GM18526 (cell line): ENCODE results near the gene SIPA1L3.
A peak's percentile ranks its signal among the peaks of the same experiment; 100 is the strongest.

ENCODE experiments used
- POLR2A ChIP-seq: IDR thresholded peaks from 3 replicates; pipeline ENCODE4 v1.6.1; 2011; ENCODE audit not compliant: insufficient read length; ENCODE audit errors: extremely low read depth

Gene SIPA1L3

DNA sequence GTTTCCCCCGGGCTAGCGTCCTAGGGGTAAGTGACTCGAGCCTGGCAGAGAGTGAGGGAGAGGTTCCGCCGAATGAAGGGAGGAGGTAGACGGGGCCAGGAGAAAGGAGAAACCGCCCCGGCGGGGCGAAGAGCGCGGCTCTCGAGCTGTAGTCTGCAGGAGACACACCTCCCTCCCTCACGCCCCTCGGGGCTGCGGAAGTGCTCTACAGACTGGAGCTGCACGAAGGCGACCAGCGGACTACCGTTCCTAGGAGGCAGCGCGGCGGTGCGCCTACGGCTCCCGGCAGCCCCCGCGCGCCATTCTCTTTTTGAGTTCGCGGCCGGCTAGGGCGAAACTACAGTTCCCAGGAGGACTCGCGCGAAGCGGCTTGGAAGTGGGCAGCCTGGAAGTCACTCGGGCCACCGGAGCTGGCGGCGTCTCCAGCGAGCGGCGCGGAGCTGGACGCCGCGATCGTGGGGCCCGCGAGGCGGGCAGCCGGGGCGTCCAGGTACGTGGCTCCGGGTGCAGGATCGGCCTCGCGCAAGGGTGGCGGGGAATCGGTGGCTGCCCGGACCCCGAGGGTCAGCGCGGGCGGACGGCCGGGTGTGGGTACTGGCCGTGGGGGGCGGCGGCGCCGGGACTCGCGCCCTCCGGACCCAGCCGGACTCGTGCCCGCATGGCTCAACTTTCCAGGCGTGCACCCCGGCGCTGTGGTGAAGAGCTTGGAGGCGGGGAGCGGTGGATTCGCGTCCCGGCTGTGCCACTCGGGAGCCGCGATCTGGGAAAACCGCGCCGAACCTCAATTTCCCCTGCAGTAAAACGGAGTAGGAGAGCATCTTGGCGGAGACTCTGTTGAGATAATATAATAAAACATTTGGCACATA lies at the start of gene SIPA1L3:
SIPA1L3 (plus strand) TSS at position 340 of the 866 bp plus-strand sequence. CDS start 174,358 bp downstream, outside the sequence.
- TF ChIP-seq POLR2A = peak; percentile 69

DNA sequence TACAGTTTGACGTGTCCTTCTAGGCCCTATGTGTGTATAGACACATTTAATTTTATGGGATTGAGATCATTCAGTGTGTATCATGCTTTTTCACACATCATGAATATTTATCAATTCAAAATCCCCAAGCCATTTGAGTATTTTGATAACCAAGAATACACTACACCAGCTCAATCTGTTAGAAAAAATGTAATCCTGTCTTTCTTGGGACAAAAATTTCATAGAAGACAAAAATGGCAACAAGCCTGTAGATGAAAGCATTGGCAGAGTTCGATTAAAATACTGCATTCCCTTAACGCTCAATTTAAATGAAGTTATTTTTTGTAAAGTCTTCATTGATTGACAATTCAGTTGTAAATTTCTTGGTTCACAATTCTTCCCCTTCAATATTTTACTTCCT lies 42.5 kb upstream of the SIPA1L3 start:
- TF ChIP-seq POLR2A = no peak

DNA sequence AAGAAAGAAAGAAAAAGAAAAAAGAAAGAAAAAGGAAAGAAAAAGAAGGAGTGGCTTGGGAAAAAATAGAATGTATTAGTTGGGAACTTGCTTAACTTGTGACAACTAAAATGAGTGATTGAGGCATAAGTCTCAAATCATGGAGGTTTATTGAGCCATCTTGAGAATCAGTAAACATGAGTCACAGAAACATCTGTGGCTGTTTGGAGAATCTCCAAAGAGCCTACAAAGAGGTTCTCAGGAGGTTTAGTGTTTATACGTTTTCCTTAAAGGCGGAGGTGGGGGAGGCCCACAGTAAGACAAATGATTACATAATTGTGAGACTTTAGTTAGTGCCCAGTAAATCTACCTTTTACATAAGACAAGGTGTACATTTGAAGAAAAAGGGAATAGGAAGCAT lies 39.2 kb upstream of the SIPA1L3 start:
- no peak for TF ChIP-seq POLR2A

DNA sequence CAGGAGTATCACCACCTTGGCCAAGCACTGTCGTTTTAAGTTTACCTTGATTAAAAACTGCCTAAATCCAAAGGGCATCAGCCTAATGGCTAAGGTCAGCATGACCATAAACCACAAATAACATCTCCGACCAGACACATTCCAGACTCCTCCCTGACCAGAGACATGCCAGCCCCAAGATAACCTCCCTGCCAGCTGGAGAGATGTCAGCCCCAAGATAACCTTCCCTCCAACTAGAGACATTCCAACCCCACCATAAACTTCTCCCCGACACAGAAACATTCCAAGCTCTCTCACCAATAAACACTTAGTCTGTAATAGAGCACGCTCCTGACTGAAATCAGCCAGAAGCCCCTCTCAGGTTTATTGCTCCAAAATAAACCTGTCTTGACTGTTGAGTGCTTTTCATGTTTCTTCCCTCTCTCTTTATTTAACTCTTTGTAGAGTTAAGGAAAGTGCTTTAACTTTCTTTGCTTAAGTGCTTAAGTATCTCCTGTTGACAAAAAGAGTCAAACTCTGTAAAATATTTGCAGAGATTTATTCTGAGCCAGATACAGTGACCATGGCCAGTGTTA lies 37.2 kb upstream of the SIPA1L3 start:
- no peak for TF ChIP-seq POLR2A

GRCh38 chr19:37872383-37872782 lies 34.6 kb upstream of the SIPA1L3 start:
- TF ChIP-seq POLR2A = no peak

- no peak for TF ChIP-seq POLR2A
Measured at GRCh38 chr19:37874784-37875183, 32.2 kb upstream of the SIPA1L3 start.

- no peak for TF ChIP-seq POLR2A
Measured at GRCh38 chr19:37876032-37876431, 31.0 kb upstream of the SIPA1L3 start.

DNA sequence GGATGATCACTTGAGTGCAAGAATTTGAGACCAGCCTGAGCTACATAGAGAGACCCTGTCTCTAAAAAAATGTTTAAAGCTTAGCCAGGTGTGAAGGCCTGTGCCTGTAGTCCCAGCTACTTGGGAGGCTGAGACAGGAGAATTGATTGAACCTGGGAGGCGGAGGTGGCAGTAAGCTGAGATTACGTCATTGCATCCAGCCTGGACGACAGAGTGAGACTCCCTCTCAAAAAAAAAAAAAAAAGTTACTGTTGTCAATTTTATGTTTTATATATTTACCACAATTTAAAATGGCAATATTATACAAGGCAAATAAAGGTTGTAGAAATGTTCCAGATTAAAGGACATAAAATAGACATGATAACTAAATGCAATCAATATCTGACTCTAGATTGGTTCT lies 29.9 kb upstream of the SIPA1L3 start:
- TF ChIP-seq POLR2A = no peak

- TF ChIP-seq POLR2A = no peak
Measured at GRCh38 chr19:37885392-37885791, 21.6 kb upstream of the SIPA1L3 start.

- TF ChIP-seq POLR2A = no peak
Measured at GRCh38 chr19:37886571-37886970, 20.4 kb upstream of the SIPA1L3 start.

DNA sequence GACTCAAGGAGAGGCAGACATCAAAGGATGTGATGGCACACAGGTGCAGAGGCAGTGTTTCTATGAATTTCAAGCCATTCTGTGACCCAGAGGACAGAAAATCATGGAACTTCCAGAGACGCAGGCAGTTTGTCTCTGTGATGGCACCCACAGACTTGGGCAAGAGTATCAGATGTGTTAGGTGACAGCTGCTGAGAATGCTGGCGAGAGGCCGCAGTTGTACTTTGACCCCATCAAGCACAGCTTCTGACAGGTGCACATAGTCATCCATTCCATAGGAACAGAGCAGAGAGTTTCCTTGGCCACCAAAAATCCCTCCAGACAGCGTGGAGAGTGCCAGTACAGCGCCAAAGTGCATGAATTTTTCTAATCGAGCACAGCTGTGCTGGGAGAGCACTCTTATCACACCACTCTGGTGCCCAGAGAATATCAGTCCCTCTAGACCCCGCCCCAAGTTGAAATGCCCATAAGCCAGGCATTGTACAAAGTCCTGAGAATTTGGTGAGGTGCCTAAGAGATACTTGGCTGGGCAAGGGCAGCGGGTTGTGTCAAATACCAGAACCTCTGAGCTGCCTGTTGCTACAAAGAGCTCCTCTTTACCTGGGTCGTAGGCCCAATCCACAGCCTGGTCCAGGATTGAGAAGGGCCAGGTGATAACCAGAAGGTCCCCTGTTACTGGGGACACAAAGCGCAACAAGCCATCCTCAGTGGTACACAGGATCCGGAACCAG lies 13.0 kb upstream of the SIPA1L3 start:
- no peak for TF ChIP-seq POLR2A

DNA sequence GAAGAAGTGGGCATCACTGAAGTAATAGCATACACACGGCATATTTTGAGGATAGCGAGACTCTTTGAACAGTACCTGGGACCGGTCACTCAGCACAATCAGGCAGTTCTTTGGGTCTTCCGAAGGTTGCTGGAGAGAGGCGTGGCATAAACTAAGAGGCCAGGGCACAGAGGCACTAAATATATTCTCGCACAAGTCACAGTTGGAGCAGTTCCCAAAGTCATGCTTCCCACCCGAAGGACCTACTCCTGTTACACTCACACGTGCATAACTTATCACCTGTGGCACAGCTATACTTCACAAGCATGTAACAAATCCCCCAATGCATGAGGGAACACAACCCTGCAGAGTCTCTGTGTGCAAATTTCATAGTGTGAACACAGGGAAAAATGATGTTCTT lies 10.8 kb upstream of the SIPA1L3 start:
- TF ChIP-seq POLR2A = no peak

DNA sequence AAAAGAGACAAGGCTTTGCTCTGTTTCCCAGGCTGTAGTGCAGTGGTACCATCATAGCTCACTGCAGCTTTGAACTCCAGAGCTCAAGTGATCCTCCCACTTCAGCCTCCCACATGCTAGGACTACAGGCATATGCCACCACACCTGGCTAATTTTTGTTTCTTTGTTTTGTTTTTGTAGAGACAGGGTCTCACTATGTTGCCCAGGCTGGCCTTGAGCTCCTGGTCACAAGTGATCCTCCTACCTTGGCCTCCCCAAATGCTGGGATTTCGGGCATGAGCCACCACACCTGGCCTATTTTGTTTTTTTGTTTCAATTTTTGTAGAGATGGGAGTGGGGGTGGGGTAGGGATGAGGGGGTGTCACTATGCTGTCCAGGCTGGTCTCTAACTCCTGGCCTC lies 7.6 kb upstream of the SIPA1L3 start:
- no peak for TF ChIP-seq POLR2A

- no peak for TF ChIP-seq POLR2A
Measured at GRCh38 chr19:37899966-37900365, 7.0 kb upstream of the SIPA1L3 start.

DNA sequence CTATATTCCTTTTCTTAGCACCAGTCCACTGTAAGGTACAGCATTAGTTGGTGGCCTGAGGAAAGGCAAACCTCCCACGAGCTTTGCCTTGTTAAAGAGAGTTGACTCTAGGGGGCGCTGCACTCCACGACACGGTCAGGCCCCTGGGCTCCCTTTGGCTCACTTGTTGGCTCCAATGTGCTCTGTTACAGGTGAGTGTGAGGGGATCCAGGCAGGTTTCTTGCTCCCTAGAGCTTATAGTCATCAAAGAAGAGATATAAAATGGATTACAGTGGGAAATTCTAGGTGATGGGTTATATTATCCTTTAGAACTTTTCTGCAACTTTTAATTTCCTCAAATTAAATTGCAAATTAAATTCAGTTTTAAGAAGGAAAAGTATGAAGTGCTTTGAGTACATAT lies 4.3 kb upstream of the SIPA1L3 start:
- TF ChIP-seq POLR2A = no peak

GRCh38 chr19:37903096-37903495 lies 3.9 kb upstream of the SIPA1L3 start:
- no peak for TF ChIP-seq POLR2A
